Endodermal cell (in vitro differentiated cells): ENCODE results near the gene TMEM259. TPM values are rescaled to one million over a fixed set of nuclear protein-coding genes. Genes with fewer than 3 reads are reported as not detected.

Source experiments
- DNase-seq: peaks from one replicate; pipeline ENCODE4 v3.0.0-alpha.2; 2017
- H3K27ac ChIP-seq: 2 replicates; pipeline ENCODE4 v1.5.1; 2013; ENCODE audit warnings: mild to moderate bottlenecking, low read depth, low read length, moderate library complexity
- H3K27me3 ChIP-seq: 2 replicates; pipeline ENCODE4 v1.6.1; 2013; ENCODE audit warnings: mild to moderate bottlenecking, low read length, moderate library complexity; ENCODE audit not compliant: insufficient read depth, control insufficient read depth, poor library complexity, severe bottlenecking
- H3K36me3 ChIP-seq: 2 replicates; pipeline ENCODE4 v1.7.0; 2013; ENCODE audit warnings: mild to moderate bottlenecking, low read length, moderate library complexity; ENCODE audit not compliant: control insufficient read depth, insufficient read depth
- H3K4me1 ChIP-seq: one replicate; pipeline ENCODE4 v1.7.0; 2013; ENCODE audit warnings: low read length; ENCODE audit not compliant: control insufficient read depth, insufficient read depth
- H3K4me3 ChIP-seq: 2 replicates; pipeline ENCODE4 v1.5.1; 2013; ENCODE audit warnings: mild to moderate bottlenecking, low read length, moderate library complexity
- H3K9ac ChIP-seq: 2 replicates; pipeline ENCODE4 v1.6.1; 2013; ENCODE audit warnings: mild to moderate bottlenecking, low read length, moderate library complexity; ENCODE audit not compliant: poor library complexity, severe bottlenecking; ENCODE audit errors: extremely low read depth
- H3K9me3 ChIP-seq: 2 replicates; pipeline ENCODE4 v1.6.1; 2013; ENCODE audit warnings: mild to moderate bottlenecking, low read length, moderate library complexity; ENCODE audit not compliant: control insufficient read depth
- H3K27ac Mint-ChIP-seq: 2 replicates; pipeline ENCODE4 v1.8.0; 2020; ENCODE audit warnings: mixed read lengths
- H3K27me3 Mint-ChIP-seq: 2 replicates; pipeline ENCODE4 v1.8.0; 2021; ENCODE audit warnings: mild to moderate bottlenecking, mixed read lengths; ENCODE audit not compliant: insufficient read depth
- H3K36me3 Mint-ChIP-seq: 2 replicates; pipeline ENCODE4 v1.8.0; 2020; ENCODE audit warnings: low read depth, mixed read lengths
- H3K4me1 Mint-ChIP-seq: 2 replicates; pipeline ENCODE4 v1.8.0; 2020; ENCODE audit warnings: mixed read lengths
- H3K4me3 Mint-ChIP-seq: 2 replicates; pipeline ENCODE4 v1.8.0; 2020; ENCODE audit warnings: mild to moderate bottlenecking, moderate library complexity, mixed read lengths
- H3K9me3 Mint-ChIP-seq: 2 replicates; pipeline ENCODE4 v1.8.0; 2020; ENCODE audit warnings: mild to moderate bottlenecking, mixed read lengths
- WGBS, 2 experiments: methylation state at CpG; one replicate each; pipeline versions ENCODE4 v1.1.5 to v1.1.7; 2013; ENCODE audit warnings: missing lambda C conversion rate in 2 of 2, mixed read lengths in 1 of 2; ENCODE audit not compliant: insufficient coverage in 1 of 2, insufficient read length in 1 of 2; 5-methylcytosine and 5-hydroxymethylcytosine counted together
- total RNA-seq, 2 donors: library from RNA; stranded (reverse); fragmentation: NEBNext Ultra II Directional in 1 of 2; extraction: Animal tissue kit (Norgen Biotek cat#: 25700) in 1 of 2; gene quantifications; 2 replicates in 1 of 2; 3 replicates in 1 of 2; pipeline ENCODE4 v1.2.1, GENCODE V29; 2021
- TF ChIP-seq, protein P1 (sequence below): fragments of 200-600 bp; sonication (generic); conservative IDR thresholded peaks from 2 replicates; pipeline ENCODE4 v1.5.0; 2021; ENCODE audit warnings: antibody characterized with exemption, mild to moderate bottlenecking

The TMEM259 gene
- total RNA-seq, 2 donors from 2014 or later = 157 to 176 TPM

- no peak overlapping the region for H3K4me3 ChIP-seq
- 94 to 96% methylated on average over 17 to 20 of the region's 20 CpGs for WGBS, 2 experiments
- H3K9me3 Mint-ChIP-seq = no peaks in the 10 kb centered on the region
- peaks cover 25% of the 10 kb centered on the region for H3K27me3 ChIP-seq
- peak overlapping the region; percentile 75 for H3K27ac Mint-ChIP-seq
- no peak overlapping the region for H3K27ac ChIP-seq
- H3K36me3 ChIP-seq = peaks cover 17% of the 10 kb centered on the region
- TF ChIP-seq, protein P1, sequence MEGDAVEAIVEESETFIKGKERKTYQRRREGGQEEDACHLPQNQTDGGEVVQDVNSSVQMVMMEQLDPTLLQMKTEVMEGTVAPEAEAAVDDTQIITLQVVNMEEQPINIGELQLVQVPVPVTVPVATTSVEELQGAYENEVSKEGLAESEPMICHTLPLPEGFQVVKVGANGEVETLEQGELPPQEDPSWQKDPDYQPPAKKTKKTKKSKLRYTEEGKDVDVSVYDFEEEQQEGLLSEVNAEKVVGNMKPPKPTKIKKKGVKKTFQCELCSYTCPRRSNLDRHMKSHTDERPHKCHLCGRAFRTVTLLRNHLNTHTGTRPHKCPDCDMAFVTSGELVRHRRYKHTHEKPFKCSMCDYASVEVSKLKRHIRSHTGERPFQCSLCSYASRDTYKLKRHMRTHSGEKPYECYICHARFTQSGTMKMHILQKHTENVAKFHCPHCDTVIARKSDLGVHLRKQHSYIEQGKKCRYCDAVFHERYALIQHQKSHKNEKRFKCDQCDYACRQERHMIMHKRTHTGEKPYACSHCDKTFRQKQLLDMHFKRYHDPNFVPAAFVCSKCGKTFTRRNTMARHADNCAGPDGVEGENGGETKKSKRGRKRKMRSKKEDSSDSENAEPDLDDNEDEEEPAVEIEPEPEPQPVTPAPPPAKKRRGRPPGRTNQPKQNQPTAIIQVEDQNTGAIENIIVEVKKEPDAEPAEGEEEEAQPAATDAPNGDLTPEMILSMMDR = no peak
- H3K27me3 Mint-ChIP-seq = peaks cover 20% of the 10 kb centered on the region
- no peak overlapping the region for H3K9ac ChIP-seq
- H3K4me1 ChIP-seq = peaks cover 5% of the 10 kb centered on the region
- peaks cover 11% of the 10 kb centered on the region for H3K9me3 ChIP-seq
- peaks cover 5% of the 10 kb centered on the region for H3K4me1 Mint-ChIP-seq
- H3K4me3 Mint-ChIP-seq = peak overlapping the region; percentile 40
- DNase-seq = no peak
- H3K36me3 Mint-ChIP-seq = peaks cover 12% of the 10 kb centered on the region
These were observed 41.1 kb upstream of the TMEM259 start for GRCh38 chr19:1061987-1062386.

GRCh38 chr19:1060689-1061088 is 39.8 kb upstream of the TMEM259 start:
- TF ChIP-seq, protein P1 = no peak
- peaks cover 22% of the 10 kb centered on the region for H3K36me3 Mint-ChIP-seq
- Histone ChIP-seq H3K9ac (no peak overlapping the region), H3K27me3 (peaks cover 12% of the 10 kb centered on the region), H3K4me1 (no peaks in the 10 kb centered on the region), H3K27ac (no peak overlapping the region), H3K9me3 (peaks cover 18% of the 10 kb centered on the region), H3K36me3 (peaks cover 30% of the 10 kb centered on the region), H3K4me3 (no peak overlapping the region)
- no peaks in the 10 kb centered on the region for H3K9me3 Mint-ChIP-seq
- no peak for DNase-seq
- 85 to 86% methylated on average over 5 of the region's 5 CpGs for WGBS, 2 experiments
- H3K27me3 Mint-ChIP-seq = peaks cover 10% of the 10 kb centered on the region
- H3K27ac Mint-ChIP-seq = no peak overlapping the region
- H3K4me3 Mint-ChIP-seq = no peak overlapping the region
- H3K4me1 Mint-ChIP-seq = peaks cover 5% of the 10 kb centered on the region

GRCh38 chr19:1058112-1058511 is 37.2 kb upstream of the TMEM259 start:
- no peak overlapping the region for H3K27ac Mint-ChIP-seq
- H3K9me3 ChIP-seq = peaks cover 18% of the 10 kb centered on the region
- H3K9ac ChIP-seq = no peak overlapping the region
- peaks cover 37% of the 10 kb centered on the region for H3K36me3 ChIP-seq
- no peaks in the 10 kb centered on the region for H3K4me1 Mint-ChIP-seq
- no peaks in the 10 kb centered on the region for H3K27me3 Mint-ChIP-seq
- no peak overlapping the region for H3K27ac ChIP-seq
- H3K4me3 Mint-ChIP-seq = no peak overlapping the region
- DNase-seq = no peak
- no peaks in the 10 kb centered on the region for H3K27me3 ChIP-seq
- no peaks in the 10 kb centered on the region for H3K9me3 Mint-ChIP-seq
- peaks cover 22% of the 10 kb centered on the region for H3K36me3 Mint-ChIP-seq
- no peak overlapping the region for H3K4me3 ChIP-seq
- no peaks in the 10 kb centered on the region for H3K4me1 ChIP-seq
- TF ChIP-seq, protein P1 = no peak
- WGBS, 2 experiments = 96 to 100% methylated on average over 4 to 5 of the region's 5 CpGs
